Activated T-helper 17 cell treated with anti-CD3 and anti-CD28 coated beads, Interleukin-2, amount 50 U/mL, for 72 hours (primary cell): ENCODE results near the gene TFF2. TPM values are rescaled to one million over a fixed set of nuclear protein-coding genes. Genes with fewer than 3 reads are reported as not detected.

Source experiments
- ATAC-seq: fragments of 150-1000 bp; cut with Tn5 transposase; replicated peaks from 2 replicates; pipeline ENCODE4 v1.10.0; 2021; ENCODE audit warnings: mild to moderate bottlenecking, moderate library complexity
- H3K27ac Mint-ChIP-seq: one replicate; pipeline ENCODE4 v1.8.0; 2022; ENCODE audit warnings: mixed read lengths
- H3K27me3 Mint-ChIP-seq: one replicate; pipeline ENCODE4 v1.8.0; 2022; ENCODE audit warnings: mixed read lengths
- H3K36me3 Mint-ChIP-seq: one replicate; pipeline ENCODE4 v1.8.0; 2022; ENCODE audit warnings: low read depth, mild to moderate bottlenecking, mixed read lengths
- H3K4me1 Mint-ChIP-seq: one replicate; pipeline ENCODE4 v1.8.0; 2022; ENCODE audit warnings: mixed read lengths
- H3K4me3 Mint-ChIP-seq: one replicate; pipeline ENCODE4 v1.8.0; 2022; ENCODE audit warnings: mild to moderate bottlenecking, mixed read lengths
- H3K9me3 Mint-ChIP-seq: one replicate; pipeline ENCODE4 v1.8.0; 2022; ENCODE audit warnings: mixed read lengths
- total RNA-seq, 2 donors: library from RNA; stranded (reverse); gene quantifications; one replicate each; pipeline ENCODE4 v1.2.3, GENCODE V29; 2022

TFF2 gene
- total RNA-seq, 2 donors from 2014 or later = not detected

GRCh38 chr21:42350318-42350910, 380 bp downstream of the TFF2 start:
- Mint-ChIP-seq H3K4me3 (no peak overlapping the region), H3K9me3 (peaks cover 12% of the 10 kb centered on the region), H3K4me1 (peaks cover 5% of the 10 kb centered on the region), H3K27me3 (peaks cover 5% of the 10 kb centered on the region), H3K36me3 (no peaks in the 10 kb centered on the region), H3K27ac (no peak overlapping the region)
- no peak for ATAC-seq

- Mint-ChIP-seq H3K4me1 (peaks cover 5% of the 10 kb centered on the region), H3K4me3 (no peak overlapping the region), H3K36me3 (no peaks in the 10 kb centered on the region), H3K27ac (no peak overlapping the region), H3K27me3 (peaks cover 5% of the 10 kb centered on the region), H3K9me3 (peaks cover 7% of the 10 kb centered on the region)
- ATAC-seq = no peak
These were observed 1.1 kb downstream of the TFF2 start for GRCh38 chr21:42349420-42350317.

- Mint-ChIP-seq H3K4me3 (no peak overlapping the region), H3K36me3 (no peaks in the 10 kb centered on the region), H3K27me3 (peaks cover 5% of the 10 kb centered on the region), H3K27ac (no peak overlapping the region), H3K4me1 (peaks cover 5% of the 10 kb centered on the region), H3K9me3 (peaks cover 6% of the 10 kb centered on the region)
- no peak for ATAC-seq
These were observed 2.0 kb downstream of the TFF2 start for GRCh38 chr21:42348762-42349161.

- ATAC-seq = no peak
- no peak overlapping the region for H3K27ac Mint-ChIP-seq
- no peaks in the 10 kb centered on the region for H3K27me3 Mint-ChIP-seq
- H3K4me1 Mint-ChIP-seq = no peaks in the 10 kb centered on the region
- H3K9me3 Mint-ChIP-seq = no peaks in the 10 kb centered on the region
- no peak overlapping the region for H3K4me3 Mint-ChIP-seq
- H3K36me3 Mint-ChIP-seq = no peaks in the 10 kb centered on the region
These were observed 3.0 kb downstream of the TFF2 start for GRCh38 chr21:42347601-42348327.

- H3K27me3 Mint-ChIP-seq = no peaks in the 10 kb centered on the region
- no peaks in the 10 kb centered on the region for H3K4me1 Mint-ChIP-seq
- no peak for ATAC-seq
- no peak overlapping the region for H3K4me3 Mint-ChIP-seq
- no peaks in the 10 kb centered on the region for H3K36me3 Mint-ChIP-seq
- no peak overlapping the region for H3K27ac Mint-ChIP-seq
- H3K9me3 Mint-ChIP-seq = no peaks in the 10 kb centered on the region
These were observed 3.8 kb downstream of the TFF2 start for GRCh38 chr21:42346866-42347600.

GRCh38 chr21:42346441-42346840, 4.4 kb downstream of the TFF2 start:
- ATAC-seq = no peak
- Mint-ChIP-seq H3K4me3 (no peak overlapping the region), H3K27me3 (no peaks in the 10 kb centered on the region), H3K36me3 (no peaks in the 10 kb centered on the region), H3K4me1 (no peaks in the 10 kb centered on the region), H3K9me3 (no peaks in the 10 kb centered on the region), H3K27ac (no peak overlapping the region)

- Mint-ChIP-seq H3K9me3 (no peaks in the 10 kb centered on the region), H3K36me3 (no peaks in the 10 kb centered on the region), H3K4me3 (no peak overlapping the region), H3K27ac (no peak overlapping the region), H3K4me1 (no peaks in the 10 kb centered on the region), H3K27me3 (no peaks in the 10 kb centered on the region)
- ATAC-seq = no peak
These were observed 6.2 kb downstream of the TFF2 start for GRCh38 chr21:42344631-42345030.

GRCh38 chr21:42343963-42344510, 6.8 kb downstream of the TFF2 start:
- Mint-ChIP-seq H3K9me3 (no peaks in the 10 kb centered on the region), H3K36me3 (no peaks in the 10 kb centered on the region), H3K27me3 (no peaks in the 10 kb centered on the region), H3K4me3 (no peak overlapping the region), H3K27ac (no peak overlapping the region), H3K4me1 (peaks cover 4% of the 10 kb centered on the region)
- no peak for ATAC-seq

- Mint-ChIP-seq H3K9me3 (no peaks in the 10 kb centered on the region), H3K4me3 (no peak overlapping the region), H3K36me3 (no peaks in the 10 kb centered on the region), H3K27ac (no peak overlapping the region), H3K4me1 (peaks cover 8% of the 10 kb centered on the region), H3K27me3 (no peaks in the 10 kb centered on the region)
- ATAC-seq = no peak
These were observed 7.2 kb downstream of the TFF2 start for GRCh38 chr21:42343556-42343955.

- peaks cover 10% of the 10 kb centered on the region for H3K4me1 Mint-ChIP-seq
- no peaks in the 10 kb centered on the region for H3K9me3 Mint-ChIP-seq
- no peaks in the 10 kb centered on the region for H3K27me3 Mint-ChIP-seq
- H3K36me3 Mint-ChIP-seq = no peaks in the 10 kb centered on the region
- ATAC-seq = no peak
- no peak overlapping the region for H3K4me3 Mint-ChIP-seq
- no peak overlapping the region for H3K27ac Mint-ChIP-seq
These were observed 7.7 kb downstream of the TFF2 start for GRCh38 chr21:42343101-42343500.

- Mint-ChIP-seq H3K4me1 (peaks cover 17% of the 10 kb centered on the region), H3K9me3 (no peaks in the 10 kb centered on the region), H3K27me3 (no peaks in the 10 kb centered on the region), H3K4me3 (no peak overlapping the region), H3K36me3 (no peaks in the 10 kb centered on the region), H3K27ac (no peak overlapping the region)
- no peak for ATAC-seq
These were observed 8.8 kb downstream of the TFF2 start for GRCh38 chr21:42341776-42342542.

GRCh38 chr21:42340187-42341050, 10.4 kb downstream of the TFF2 start:
- no peak for ATAC-seq
- Mint-ChIP-seq H3K36me3 (no peaks in the 10 kb centered on the region), H3K4me1 (peaks cover 17% of the 10 kb centered on the region), H3K4me3 (no peak overlapping the region), H3K27ac (no peak overlapping the region), H3K27me3 (no peaks in the 10 kb centered on the region), H3K9me3 (no peaks in the 10 kb centered on the region)
